Measurements from ENCODE around the gene VPS52. TPM values are rescaled to one million over a fixed set of nuclear protein-coding genes. Genes with fewer than 3 reads are reported as not detected.

VPS52 gene
- total RNA-seq, 2 experiments from 2014 or later = 50.4 to 73.5 TPM

GRCh38 chr6:33273924-33274902, 2.5 kb upstream of the VPS52 start:
- H3K9me3 ChIP-seq (ENCODE audit: low read length) = no peaks in the 10 kb centered on the region
- peak overlapping the region; percentile 93 for H3K27ac ChIP-seq (ENCODE audit: low read depth, low read length, poor library complexity, severe bottlenecking)
- peak overlapping the region; percentile 97 for H3K4me3 ChIP-seq (ENCODE audit: low read depth, low read length, poor library complexity, severe bottlenecking)
- ChIA-PET POLR2A (no interaction called here), CTCF (ENCODE audit: unreplicated experiment) (no interaction called here)
- H2AFZ ChIP-seq (ENCODE audit: low read length) = no peak overlapping the region
- intact Hi-C loops (cut with micrococcal nuclease; ENCODE audit: unreplicated experiment) = loop anchor here (2.0 kb wide), 1 partner anchor 73 kb away; the partner anchor contains the start of genes RXRB and SLC39A7
- peaks cover 55% of the 10 kb centered on the region for H3K79me2 ChIP-seq (ENCODE audit: insufficient read depth, low read depth, low read length)
- TF ChIP-seq CTCF (conservative IDR thresholded peaks at IDR 0.05; ENCODE audit: low read length) (no peak), EZH2phosphoT487 (IDR thresholded peaks at IDR 0.05; ENCODE audit: borderline replicate concordance, low read depth, low read length) (no peak)
- H3K4me1 ChIP-seq (ENCODE audit: insufficient read depth, low read length, poor library complexity, severe bottlenecking) = peaks cover 64% of the 10 kb centered on the region
- peaks cover 31% of the 10 kb centered on the region for H4K20me1 ChIP-seq (ENCODE audit: insufficient read depth, low read length)
- no peaks in the 10 kb centered on the region for H3K9me2 ChIP-seq (ENCODE audit: insufficient read depth, low read length)
- no TSS peak for BruUV-seq (replicated peaks)
- peak; percentile 25 for DNase-seq (ENCODE audit: low spot score)
- peak overlapping the region; percentile 93 for H3K4me2 ChIP-seq (ENCODE audit: low read length)
- H3K36me3 ChIP-seq (ENCODE audit: insufficient read depth, low read length) = peaks cover 72% of the 10 kb centered on the region

GRCh38 chr6:33273129-33273923, 1.6 kb upstream of the VPS52 start:
- Histone ChIP-seq H3K79me2 (ENCODE audit: insufficient read depth, low read depth, low read length) (peaks cover 55% of the 10 kb centered on the region), H3K4me3 (ENCODE audit: low read depth, low read length, poor library complexity, severe bottlenecking) (peak overlapping the region; percentile 97), H3K27ac (ENCODE audit: low read depth, low read length, poor library complexity, severe bottlenecking) (peak overlapping the region; percentile 93), H4K20me1 (ENCODE audit: insufficient read depth, low read length) (peaks cover 31% of the 10 kb centered on the region), H3K36me3 (ENCODE audit: insufficient read depth, low read length) (peaks cover 72% of the 10 kb centered on the region), H3K4me1 (ENCODE audit: insufficient read depth, low read length, poor library complexity, severe bottlenecking) (peaks cover 59% of the 10 kb centered on the region), H3K4me2 (ENCODE audit: low read length) (peak overlapping the region; percentile 93), H3K9me3 (ENCODE audit: low read length) (no peaks in the 10 kb centered on the region), H3K9me2 (ENCODE audit: insufficient read depth, low read length) (no peaks in the 10 kb centered on the region), H2AFZ (ENCODE audit: low read length) (no peak overlapping the region)
- CTCF ChIA-PET (ENCODE audit: unreplicated experiment) = no interaction called here
- intact Hi-C loops (cut with micrococcal nuclease; ENCODE audit: unreplicated experiment) = loop anchor here (2.0 kb wide), 1 partner anchor 73 kb away; the partner anchor contains the start of genes RXRB and SLC39A7
- BruUV-seq (replicated peaks) = no TSS peak
- TF ChIP-seq EZH2phosphoT487 (IDR thresholded peaks at IDR 0.05; ENCODE audit: borderline replicate concordance, low read depth, low read length) (no peak), CTCF (conservative IDR thresholded peaks at IDR 0.05; ENCODE audit: low read length) (no peak)
- POLR2A ChIA-PET = no interaction called here
- DNase-seq (ENCODE audit: low spot score) = peak; percentile 32
